Mucosa of descending colon (tissue), 3 donors: ENCODE measurements around the gene ATP10D. TPM values are rescaled to one million over a fixed set of nuclear protein-coding genes. Genes with fewer than 3 reads are reported as not detected.

ENCODE experiments used
- ATAC-seq: fragments of 200-7000 bp; cut with Tn5 transposase; one replicate; pipeline ENCODE4 v1.9.1; 2020; ENCODE audit warnings: mild to moderate bottlenecking, moderate library complexity
- DNase-seq, 3 donors: peaks; one replicate each; pipeline ENCODE4 v3.0.0-alpha.2; 2020
- H3K36me3 ChIP-seq: fragments of 200-600 bp; one replicate; pipeline ENCODE4 v1.8.0; 2021; ENCODE audit warnings: low read depth, mild to moderate bottlenecking
- H3K4me1 ChIP-seq: fragments of 200-600 bp; one replicate; pipeline ENCODE4 v1.8.0; 2021; ENCODE audit warnings: low read depth, mild to moderate bottlenecking
- H3K4me3 ChIP-seq: fragments of 200-600 bp; one replicate; pipeline ENCODE4 v1.8.0; 2021; ENCODE audit warnings: mild to moderate bottlenecking
- H3K9me3 ChIP-seq: fragments of 200-600 bp; one replicate; pipeline ENCODE4 v1.8.0; 2021; ENCODE audit warnings: mild to moderate bottlenecking
- intact Hi-C, 2 donors: fragments of 100-400 bp; cut with DNase I in 1 of 2; cut with micrococcal nuclease in 1 of 2; formaldehyde crosslinking; loops; one replicate each; pipeline versions ENCODE4 v1.11.0 to v1.11.1; 2022; cut with DNase I, micrococcal nuclease
- total RNA-seq, 3 donors: library from RNA; stranded (reverse); fragmentation: NEBNext Ultra II Directional in 2 of 3; extraction: Animal tissue kit (Norgen Biotek cat#: 25700) in 2 of 3; gene quantifications; one replicate each; pipeline versions ENCODE4 v1.2.1 to v1.2.4, GENCODE V29; 2021 to 2023
- TF ChIP-seq, protein P1 (sequence below): fragments of 200-600 bp; IDR thresholded peaks from one replicate; pipeline ENCODE4 v1.8.0; 2022; ENCODE audit warnings: antibody characterized with exemption, mild to moderate bottlenecking
- donor health status: DM: no; HTN: no; CAD: no; lungs with moderate emphysema.
- donor health status: DM: no; HTN: no; CAD: no.
- donor health status: DM: no; HTN: yes; CAD: no.

The ATP10D gene
- total RNA-seq, 3 donors from 2014 or later = 9.9 to 24.9 (median 11.4) TPM

DNA sequence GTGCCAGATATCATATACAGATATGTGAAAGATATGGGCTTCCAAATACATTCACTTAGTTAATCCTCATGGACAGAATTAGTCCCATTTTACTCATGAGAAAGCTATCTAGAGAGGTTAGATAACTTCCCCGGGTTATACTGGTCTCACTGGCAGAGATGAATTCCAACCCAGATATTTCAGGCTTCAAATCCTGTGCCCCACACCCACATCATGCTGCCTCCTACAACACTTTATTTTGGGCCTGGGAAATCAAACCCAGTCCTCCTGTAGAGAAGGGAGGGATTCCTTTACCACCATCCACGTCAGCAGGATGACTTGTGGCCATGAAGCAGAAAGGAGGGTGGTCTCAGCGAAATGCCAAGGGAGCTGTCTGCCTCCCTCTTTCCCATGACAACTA, 113.8 kb downstream of the ATP10D start:
- H3K4me1 ChIP-seq = no peaks in the 10 kb centered on the region
- H3K4me3 ChIP-seq = no peak overlapping the region
- no peaks in the 10 kb centered on the region for H3K36me3 ChIP-seq
- intact Hi-C loops = no loop called here
- ATAC-seq (no peak), DNase-seq (no peak)
- TF ChIP-seq, protein P1, sequence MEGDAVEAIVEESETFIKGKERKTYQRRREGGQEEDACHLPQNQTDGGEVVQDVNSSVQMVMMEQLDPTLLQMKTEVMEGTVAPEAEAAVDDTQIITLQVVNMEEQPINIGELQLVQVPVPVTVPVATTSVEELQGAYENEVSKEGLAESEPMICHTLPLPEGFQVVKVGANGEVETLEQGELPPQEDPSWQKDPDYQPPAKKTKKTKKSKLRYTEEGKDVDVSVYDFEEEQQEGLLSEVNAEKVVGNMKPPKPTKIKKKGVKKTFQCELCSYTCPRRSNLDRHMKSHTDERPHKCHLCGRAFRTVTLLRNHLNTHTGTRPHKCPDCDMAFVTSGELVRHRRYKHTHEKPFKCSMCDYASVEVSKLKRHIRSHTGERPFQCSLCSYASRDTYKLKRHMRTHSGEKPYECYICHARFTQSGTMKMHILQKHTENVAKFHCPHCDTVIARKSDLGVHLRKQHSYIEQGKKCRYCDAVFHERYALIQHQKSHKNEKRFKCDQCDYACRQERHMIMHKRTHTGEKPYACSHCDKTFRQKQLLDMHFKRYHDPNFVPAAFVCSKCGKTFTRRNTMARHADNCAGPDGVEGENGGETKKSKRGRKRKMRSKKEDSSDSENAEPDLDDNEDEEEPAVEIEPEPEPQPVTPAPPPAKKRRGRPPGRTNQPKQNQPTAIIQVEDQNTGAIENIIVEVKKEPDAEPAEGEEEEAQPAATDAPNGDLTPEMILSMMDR = no peak
- no peaks in the 10 kb centered on the region for H3K9me3 ChIP-seq

DNA sequence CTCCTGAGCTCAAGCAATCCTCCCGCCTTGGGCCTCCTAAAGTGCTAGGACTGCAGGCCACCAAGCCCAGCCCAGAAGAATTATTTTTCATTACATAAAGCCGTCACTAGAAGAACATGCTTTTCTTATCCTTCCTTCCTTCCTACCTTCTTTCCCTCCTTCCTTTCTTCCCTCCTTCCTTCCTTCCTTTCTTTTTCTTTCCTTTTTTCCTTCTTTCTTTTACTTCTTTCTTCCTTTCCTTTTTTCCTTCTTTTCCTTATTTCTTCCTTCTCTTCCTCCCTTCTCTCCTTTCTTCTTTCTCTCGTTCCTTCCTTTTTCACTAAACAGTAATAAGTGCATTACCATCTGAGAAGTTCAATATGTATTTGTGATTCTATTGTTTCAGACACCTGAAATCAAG, 121.4 kb downstream of the ATP10D start:
- TF ChIP-seq, protein P1 = no peak
- Histone ChIP-seq H3K36me3 (no peaks in the 10 kb centered on the region), H3K4me3 (no peak overlapping the region), H3K4me1 (no peaks in the 10 kb centered on the region), H3K9me3 (no peaks in the 10 kb centered on the region)
- DNase-seq (no peak), ATAC-seq (no peak)
- intact Hi-C loops = no loop called here

DNA sequence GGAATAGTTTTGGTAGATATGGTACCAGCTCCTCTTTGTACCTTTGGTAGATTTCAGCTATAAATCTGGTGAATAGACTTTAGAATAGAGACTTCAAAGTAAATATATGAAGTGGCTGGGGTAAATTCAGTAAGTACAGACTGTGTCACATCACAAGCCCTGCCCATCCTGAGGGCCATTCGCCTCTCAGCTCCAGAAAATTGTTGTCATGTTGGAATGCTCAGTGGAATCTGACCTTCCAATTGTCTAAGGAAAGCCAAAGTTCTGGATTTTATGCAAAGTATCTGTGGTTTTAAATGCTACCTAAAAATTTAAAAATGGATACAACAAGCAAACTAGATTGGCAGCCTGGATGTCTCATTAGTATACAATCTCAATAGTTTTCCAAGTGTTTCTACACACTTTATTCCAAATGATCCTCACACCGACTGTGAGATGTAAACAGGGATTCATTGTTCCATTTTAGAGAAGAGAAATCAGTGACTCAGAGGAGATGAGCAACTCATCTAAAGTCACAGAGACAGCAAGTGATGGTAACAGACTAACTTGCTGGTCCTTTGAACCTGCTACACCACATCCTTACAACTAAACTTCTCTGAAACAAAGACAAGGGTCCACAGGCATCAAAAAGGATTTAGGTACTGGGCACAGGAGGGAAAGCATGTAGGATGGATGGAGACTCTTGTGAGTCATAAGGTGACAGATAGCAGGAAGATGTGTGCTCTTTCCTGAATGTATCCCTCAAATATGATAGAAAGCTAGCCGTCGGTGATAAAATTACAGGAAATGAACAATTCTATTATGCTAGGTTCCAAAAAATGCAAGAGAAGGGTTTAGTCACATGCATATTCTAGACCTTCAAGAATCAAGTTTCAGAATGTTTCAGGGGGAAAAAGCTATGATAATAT, 127.3 kb downstream of the ATP10D start:
- Histone ChIP-seq H3K4me1 (no peaks in the 10 kb centered on the region), H3K36me3 (no peaks in the 10 kb centered on the region), H3K4me3 (no peak overlapping the region), H3K9me3 (no peaks in the 10 kb centered on the region)
- intact Hi-C loops = no loop called here
- TF ChIP-seq, protein P1 = no peak
- ATAC-seq = no peak
- DNase-seq = no peak

DNA sequence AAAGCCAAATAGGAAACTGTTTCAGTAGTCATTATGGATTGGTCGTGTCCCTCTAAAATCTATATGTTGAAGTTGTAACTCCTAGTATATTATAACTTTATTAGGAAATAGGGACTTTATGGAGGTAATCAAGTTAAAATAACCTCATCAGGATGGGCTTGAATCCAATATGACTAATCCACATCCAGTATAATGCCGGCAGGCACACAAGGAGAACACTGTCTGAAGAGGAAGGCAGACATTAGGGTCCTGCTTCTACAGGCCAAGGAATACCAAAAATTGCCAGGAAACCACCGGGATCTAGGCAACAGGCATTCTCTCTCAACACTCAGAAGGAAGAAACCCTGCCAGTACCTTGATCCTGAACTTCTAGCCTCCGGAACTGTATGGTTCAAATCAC, 130.3 kb downstream of the ATP10D start:
- Histone ChIP-seq H3K4me1 (no peaks in the 10 kb centered on the region), H3K36me3 (no peaks in the 10 kb centered on the region), H3K9me3 (no peaks in the 10 kb centered on the region), H3K4me3 (no peak overlapping the region)
- DNase-seq = no peak
- TF ChIP-seq, protein P1 = no peak
- no peak for ATAC-seq
- intact Hi-C loops = no loop called here

DNA sequence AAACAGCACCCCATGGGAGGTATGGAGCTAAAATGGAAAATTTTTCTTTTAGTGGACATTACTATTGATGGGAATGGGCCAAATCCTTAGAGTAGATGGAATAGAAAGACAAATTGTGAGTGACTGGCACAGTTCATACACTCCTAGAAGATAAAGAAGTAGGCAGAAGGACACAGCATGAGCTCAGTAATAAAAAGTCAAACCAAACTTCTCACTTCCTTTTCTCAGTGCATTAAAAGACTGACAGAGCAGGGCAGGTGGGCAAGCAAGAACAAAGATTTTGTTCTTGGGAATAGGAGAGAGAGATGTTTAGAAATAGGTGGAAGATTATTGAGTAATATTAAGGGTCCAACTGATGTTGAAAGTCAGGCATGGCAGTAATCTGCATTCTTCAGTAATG, 132.5 kb downstream of the ATP10D start:
- intact Hi-C loops = no loop called here
- Histone ChIP-seq H3K4me1 (no peaks in the 10 kb centered on the region), H3K36me3 (no peaks in the 10 kb centered on the region), H3K9me3 (no peaks in the 10 kb centered on the region), H3K4me3 (no peak overlapping the region)
- ATAC-seq (no peak), DNase-seq (no peak)
- TF ChIP-seq, protein P1 = no peak
